HepG2 (cell line): ENCODE results near the gene MTRF1. TPM values are rescaled to one million over a fixed set of nuclear protein-coding genes. Genes with fewer than 3 reads are reported as not detected.
A peak's percentile ranks its signal among the peaks of the same experiment; 100 is the strongest.

Experiments
- ARNTL ChIP-seq: sonication (generic); formaldehyde crosslinking; IDR thresholded peaks from 2 replicates; pipeline ENCODE4 v1.4.0; 2020; ENCODE audit warnings: mild to moderate bottlenecking, missing genetic modification reagents
- BRCA1 ChIP-seq: sonication (generic); formaldehyde crosslinking; IDR thresholded peaks from 2 replicates; pipeline ENCODE4 v1.4.0; 2020; ENCODE audit warnings: missing genetic modification reagents
- CC2D1A ChIP-seq: sonication (generic); formaldehyde crosslinking; IDR thresholded peaks from 2 replicates; pipeline ENCODE4 v1.8.1; 2023; ENCODE audit warnings: mild to moderate bottlenecking, missing genetic modification reagents
- CREB3 ChIP-seq: sonication (generic); formaldehyde crosslinking; IDR thresholded peaks from 2 replicates; pipeline ENCODE4 v1.5.0; 2020; ENCODE audit warnings: missing genetic modification reagents
- DNMT3B ChIP-seq: conservative IDR thresholded peaks from 2 replicates; pipeline ENCODE4 v1.6.1; 2016; ENCODE audit warnings: missing biosample characterization, control low read depth
- FOXP4 ChIP-seq: sonication (generic); formaldehyde crosslinking; IDR thresholded peaks from 2 replicates; pipeline ENCODE4 v1.4.0; 2020; ENCODE audit warnings: missing genetic modification reagents
- HOXA9 ChIP-seq: sonication (generic); formaldehyde crosslinking; IDR thresholded peaks from 2 replicates; pipeline ENCODE4 v1.8.1; 2022; ENCODE audit warnings: missing genetic modification reagents, mild to moderate bottlenecking, moderate library complexity, borderline replicate concordance
- MAZ ChIP-seq, 2 experiments: sonication (generic) in 1 of 2; formaldehyde crosslinking in 1 of 2; IDR thresholded peaks; 2 replicates each; pipeline versions ENCODE4 v1.5.0 to v1.6.1; 2012 to 2020; ENCODE audit warnings: low read depth in 2 of 2, mild to moderate bottlenecking in 2 of 2, borderline replicate concordance in 1 of 2, improper control_type of control experiment in 1 of 2, low read length in 1 of 2, missing genetic modification reagents in 1 of 2, moderate library complexity in 1 of 2
- MEIS2 ChIP-seq: sonication (generic); formaldehyde crosslinking; IDR thresholded peaks from 2 replicates; pipeline ENCODE4 v1.9.0; 2021; ENCODE audit warnings: mild to moderate bottlenecking, missing genetic modification reagents
- NFIB ChIP-seq: sonication (generic); formaldehyde crosslinking; IDR thresholded peaks from 2 replicates; pipeline ENCODE4 v1.9.0; 2021; ENCODE audit warnings: missing genetic modification reagents, mild to moderate bottlenecking, borderline replicate concordance
- NFRKB ChIP-seq: fragments of 450-650 bp; IDR thresholded peaks from 2 replicates; pipeline ENCODE4 v1.6.1; 2017
- PITX1 ChIP-seq: sonication (generic); formaldehyde crosslinking; IDR thresholded peaks from 2 replicates; pipeline ENCODE4 v1.5.1; 2020; ENCODE audit warnings: mild to moderate bottlenecking, missing genetic modification reagents
- RAD21 ChIP-seq: fragments of 450-650 bp; formaldehyde crosslinking; IDR thresholded peaks from 2 replicates; pipeline ENCODE4 v1.5.0; 2020; ENCODE audit warnings: mild to moderate bottlenecking
- RFX5 ChIP-seq: IDR thresholded peaks from 2 replicates; pipeline ENCODE4 v1.6.1; 2011; ENCODE audit warnings: low read depth, low read length, improper control_type of control experiment
- SALL1 ChIP-seq: sonication (generic); formaldehyde crosslinking; IDR thresholded peaks from 2 replicates; pipeline ENCODE4 v1.8.0; 2022; ENCODE audit warnings: mild to moderate bottlenecking, missing genetic modification reagents
- TOE1 ChIP-seq: sonication (generic); formaldehyde crosslinking; IDR thresholded peaks from 2 replicates; pipeline ENCODE4 v1.4.0; 2020; ENCODE audit warnings: mild to moderate bottlenecking, missing genetic modification reagents
- ZHX2 ChIP-seq, 2 experiments: sonication (generic) in 1 of 2; formaldehyde crosslinking in 1 of 2; IDR thresholded peaks; 2 replicates each; pipeline versions ENCODE4 v1.6.1 to v1.9.0; 2014 to 2022; ENCODE audit warnings: antibody characterized with exemption in 1 of 2, borderline replicate concordance in 1 of 2, inconsistent platforms in 1 of 2, low read depth in 1 of 2, missing genetic modification reagents in 1 of 2
- ZKSCAN1 ChIP-seq: fragments of 150-350 bp; IDR thresholded peaks from 2 replicates; pipeline ENCODE4 v1.6.1; 2014; ENCODE audit warnings: low read length
- ZNF12 ChIP-seq: sonication (generic); formaldehyde crosslinking; IDR thresholded peaks from 2 replicates; pipeline ENCODE4 v1.5.0; 2020; ENCODE audit warnings: missing genetic modification reagents
- ZNF160 ChIP-seq: sonication (generic); formaldehyde crosslinking; IDR thresholded peaks from 2 replicates; pipeline ENCODE4 v1.8.0; 2022; ENCODE audit warnings: mild to moderate bottlenecking, inconsistent platforms, missing genetic modification reagents
- polyA plus RNA-seq, 8 experiments: library from polyadenylated mRNA; depleted of rRNA in 3 of 8; stranded (reverse) in 7 of 8; unstranded in 1 of 8; fragments of >200 nt; fragmentation: Illumina TruSeq in 4 of 8; extraction: Trizol in 4 of 8; gene quantifications; 2 replicates each; pipeline versions ENCODE4 v1.2.1 to v1.2.3, GENCODE V29; 2011 to 2016; ENCODE audit warnings: low read depth in 4 of 8, missing spikeins in 1 of 8, mixed read lengths in 1 of 8; ENCODE audit not compliant: insufficient read depth in 1 of 8
- total RNA-seq, 5 experiments: library from RNA; depleted of rRNA; stranded (reverse); fragments of >200 nt; fragmentation: Illumina TruSeq; extraction: Trizol; gene quantifications; 2 replicates each; pipeline ENCODE4 v1.2.3, GENCODE V29; 2016; ENCODE audit warnings: low read depth in 1 of 5

MTRF1 gene
- total and polyA plus RNA-seq, 2 of the 13 experiments (the other 11 are each of a cell fraction or from before 2014, with no cell fraction given) = 21.6 to 27.2 TPM

GRCh38 chr13:41310963-41311405 lies 47.6 kb upstream of the MTRF1 start, which contains the start of gene NAA16 (continued):
- TF ChIP-seq ZHX2 (IDR thresholded peaks at IDR 0.05; ENCODE audit: low read depth) (peak; percentile 63; the same call in 1 of the 2 replicates), ZHX2 (CRISPR knock-in tag; IDR thresholded peaks at IDR 0.05; ENCODE audit: borderline replicate concordance) (0 out of 2 replicates have a peak, but pooled peaks have one; percentile 30), RAD21 (CRISPR knock-in tag) (peak; percentile 48), CC2D1A (CRISPR knock-in tag) (no peak), ZNF12 (no peak), ARNTL (CRISPR knock-in tag) (no peak), TOE1 (0 out of 2 replicates have a peak, but pooled peaks have one; percentile 35), DNMT3B (CRISPR knock-in tag) (no peak), ZKSCAN1 (no peak), CREB3 (CRISPR knock-in tag) (peak; percentile 40), FOXP4 (CRISPR knock-in tag) (no peak; the same call in 1 of the 2 replicates), RFX5 (no peak), NFIB (CRISPR knock-in tag) (no peak), NFRKB (no peak), MAZ (IDR thresholded peaks at IDR 0.05; ENCODE audit: borderline replicate concordance, low read depth, low read length) (peak; percentile 36; the same call in 1 of the 2 replicates), MAZ (CRISPR knock-in tag; IDR thresholded peaks at IDR 0.05; ENCODE audit: low read depth) (peak; percentile 69; the same call in 1 of the 2 replicates), HOXA9 (CRISPR knock-in tag) (no peak), ZNF160 (CRISPR knock-in tag) (peak; percentile 54; the same call in 1 of the 2 replicates), BRCA1 (no peak), MEIS2 (CRISPR knock-in tag) (peak; percentile 49; the same call in 1 of the 2 replicates), SALL1 (peak; percentile 74; the same call in 1 of the 2 replicates), PITX1 (CRISPR knock-in tag) (peak; percentile 58; the same call in 1 of the 2 replicates)
